NCI-H774 (cell line): ENCODE measurements around the gene CPAMD8.

Experiments
- DNase-seq: peaks from one replicate; lab custom pipeline; 2025; lab: John Stamatoyannopoulos, UW

CPAMD8 gene

GRCh38 chr19:16892868-16893685 lies 133.5 kb downstream of the CPAMD8 start:
- no peak for DNase-seq

GRCh38 chr19:16892436-16892835 lies 134.2 kb downstream of the CPAMD8 start:
- DNase-seq, result no peak

GRCh38 chr19:16891696-16892382 lies 134.8 kb downstream of the CPAMD8 start:
- DNase-seq, result no peak

GRCh38 chr19:16890461-16891184 lies 136.0 kb downstream of the CPAMD8 start:
- no peak for DNase-seq

GRCh38 chr19:16889883-16890460 lies 136.6 kb downstream of the CPAMD8 start:
- no peak for DNase-seq

- DNase-seq, result no peak
Observed at GRCh38 chr19:16889366-16889882, 137.2 kb downstream of the CPAMD8 start.

- DNase-seq, result no peak
Observed at GRCh38 chr19:16888629-16889365, 137.8 kb downstream of the CPAMD8 start, which contains the start of gene F2RL3. Gene F2RL3 (plus strand): TSS chr19:16888999. CDS start chr19:16889190, 191 bp downstream.

- no peak for DNase-seq
Observed at GRCh38 chr19:16887353-16888265, 139.0 kb downstream of the CPAMD8 start.

- no peak for DNase-seq
Observed at GRCh38 chr19:16886305-16886880, 140.2 kb downstream of the CPAMD8 start.

- no peak for DNase-seq
Observed at GRCh38 chr19:16885166-16885565, 141.4 kb downstream of the CPAMD8 start.

- DNase-seq, result no peak
Observed at GRCh38 chr19:16883522-16883921, 143.1 kb downstream of the CPAMD8 start.

GRCh38 chr19:16882146-16882545 lies 144.5 kb downstream of the CPAMD8 start:
- no peak for DNase-seq

GRCh38 chr19:16880884-16881554 lies 145.6 kb downstream of the CPAMD8 start:
- no peak for DNase-seq

- DNase-seq, result no peak
Observed at GRCh38 chr19:16878181-16878965, 148.2 kb downstream of the CPAMD8 start.

- DNase-seq, result no peak
Observed at GRCh38 chr19:16877581-16877980, 149.0 kb downstream of the CPAMD8 start.

- no peak for DNase-seq
Observed at GRCh38 chr19:16876904-16877361, 149.7 kb downstream of the CPAMD8 start.

- no peak for DNase-seq
Observed at GRCh38 chr19:16875584-16876555, 150.7 kb downstream of the CPAMD8 start.
